ENCODE measurements around the gene CAMKMT.

CAMKMT gene

DNA sequence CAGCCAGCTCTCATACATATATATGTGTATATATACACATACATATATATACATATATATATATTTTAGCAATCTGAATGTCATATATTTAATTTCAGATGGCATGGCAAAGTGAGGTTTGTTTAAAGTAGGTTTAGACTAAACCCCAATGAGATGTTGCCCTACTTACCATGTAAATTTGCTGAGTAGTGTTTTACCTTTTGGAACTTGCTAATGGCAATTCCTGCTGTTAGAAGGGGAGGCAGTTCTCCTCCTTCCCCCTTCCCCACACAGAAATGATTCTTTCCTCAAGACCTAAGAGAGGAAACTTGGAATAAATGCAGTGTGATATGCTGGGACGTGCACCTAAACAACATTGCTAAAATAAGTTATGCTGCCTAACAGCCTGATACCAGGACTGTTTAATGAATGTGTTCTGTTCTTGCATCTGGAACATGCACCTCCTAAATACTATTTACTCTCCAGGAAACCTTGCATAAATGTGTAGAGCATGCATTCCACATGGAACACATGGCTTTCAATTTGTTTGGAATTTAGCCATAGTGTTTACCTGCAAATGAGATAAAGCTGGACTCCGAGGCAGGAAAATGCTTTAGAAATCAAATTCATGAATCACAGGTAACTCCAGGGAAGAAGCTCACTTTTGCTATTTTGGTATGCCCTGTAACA, 326.8 kb downstream of the CAMKMT start:
- DNase-seq (ENCODE audit: low read depth, low spot score), result no peak
- in situ Hi-C loops (cut with HindIII; ENCODE audit: low sequenced_read_pairs), result no loop called here

DNA sequence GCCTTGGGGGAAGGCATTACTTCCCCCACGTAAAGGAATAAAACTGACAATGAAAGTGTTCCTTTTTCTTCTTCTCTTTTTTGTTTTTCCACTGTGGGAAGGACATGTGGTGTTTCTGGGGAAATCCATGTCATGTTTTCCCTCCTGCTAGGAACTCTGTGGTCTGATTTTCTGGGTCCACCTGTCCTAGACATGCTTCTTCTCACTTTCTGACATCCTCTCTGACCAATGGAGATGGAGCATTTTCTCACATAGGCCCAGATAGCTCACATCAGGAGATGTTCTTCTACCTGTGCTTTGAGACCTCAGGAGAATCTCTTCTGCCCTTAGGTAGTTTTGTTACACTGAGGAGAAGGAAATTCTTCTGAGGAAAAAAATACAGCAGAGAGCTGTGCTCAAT, 327.8 kb downstream of the CAMKMT start:
- no peak for DNase-seq (ENCODE audit: low read depth, low spot score)
- H3K4me3 ChIP-seq (ENCODE audit: low read depth, low read length), result no peak overlapping the region
- in situ Hi-C loops (cut with HindIII; ENCODE audit: low sequenced_read_pairs), result no loop called here
- TF ChIP-seq, protein P1, sequence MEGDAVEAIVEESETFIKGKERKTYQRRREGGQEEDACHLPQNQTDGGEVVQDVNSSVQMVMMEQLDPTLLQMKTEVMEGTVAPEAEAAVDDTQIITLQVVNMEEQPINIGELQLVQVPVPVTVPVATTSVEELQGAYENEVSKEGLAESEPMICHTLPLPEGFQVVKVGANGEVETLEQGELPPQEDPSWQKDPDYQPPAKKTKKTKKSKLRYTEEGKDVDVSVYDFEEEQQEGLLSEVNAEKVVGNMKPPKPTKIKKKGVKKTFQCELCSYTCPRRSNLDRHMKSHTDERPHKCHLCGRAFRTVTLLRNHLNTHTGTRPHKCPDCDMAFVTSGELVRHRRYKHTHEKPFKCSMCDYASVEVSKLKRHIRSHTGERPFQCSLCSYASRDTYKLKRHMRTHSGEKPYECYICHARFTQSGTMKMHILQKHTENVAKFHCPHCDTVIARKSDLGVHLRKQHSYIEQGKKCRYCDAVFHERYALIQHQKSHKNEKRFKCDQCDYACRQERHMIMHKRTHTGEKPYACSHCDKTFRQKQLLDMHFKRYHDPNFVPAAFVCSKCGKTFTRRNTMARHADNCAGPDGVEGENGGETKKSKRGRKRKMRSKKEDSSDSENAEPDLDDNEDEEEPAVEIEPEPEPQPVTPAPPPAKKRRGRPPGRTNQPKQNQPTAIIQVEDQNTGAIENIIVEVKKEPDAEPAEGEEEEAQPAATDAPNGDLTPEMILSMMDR (IDR thresholded peaks at IDR 0.05; ENCODE audit: low read depth, low read length), result no peak

More for the DNA sequence above, 326.8 kb downstream of the CAMKMT start:
- H3K4me3 ChIP-seq (ENCODE audit: low read depth, low read length), result no peak overlapping the region
- TF ChIP-seq, protein P1 (IDR thresholded peaks at IDR 0.05; ENCODE audit: low read depth, low read length), result no peak

DNA sequence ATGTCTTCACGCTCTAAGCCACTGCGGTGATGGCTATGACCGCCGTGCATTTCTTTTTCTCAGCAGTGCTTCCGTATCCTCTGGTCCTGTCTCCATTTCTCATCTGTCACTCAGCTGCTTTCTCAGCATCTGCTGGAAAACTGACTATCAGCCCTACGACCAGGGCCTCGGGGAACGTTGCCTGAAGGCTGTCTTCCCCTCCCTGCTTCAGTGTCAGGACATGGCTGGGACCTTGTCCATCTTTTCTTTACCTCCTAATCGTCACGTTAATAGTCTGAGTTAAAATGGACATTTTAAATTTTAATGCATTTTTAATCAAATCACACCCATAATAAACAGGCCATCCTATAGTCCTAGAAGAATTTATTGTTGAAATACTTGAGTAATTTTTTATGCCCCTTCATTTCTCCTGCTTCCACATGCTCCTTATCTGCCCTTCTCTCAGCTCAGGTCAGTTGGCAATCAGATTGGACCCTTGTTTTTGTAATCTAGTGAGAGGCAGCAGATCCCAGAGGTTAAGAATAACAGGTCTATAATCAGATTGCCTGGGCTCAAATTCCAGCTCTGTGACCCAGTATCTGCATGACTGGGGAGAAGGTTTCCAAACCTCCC, 329.5 kb downstream of the CAMKMT start:
- DNase-seq (ENCODE audit: low read depth, low spot score), result no peak
- in situ Hi-C loops (cut with HindIII; ENCODE audit: low sequenced_read_pairs), result no loop called here
- TF ChIP-seq, protein P1 (IDR thresholded peaks at IDR 0.05; ENCODE audit: low read depth, low read length), result no peak
- no peak overlapping the region for H3K4me3 ChIP-seq (ENCODE audit: low read depth, low read length)

DNA sequence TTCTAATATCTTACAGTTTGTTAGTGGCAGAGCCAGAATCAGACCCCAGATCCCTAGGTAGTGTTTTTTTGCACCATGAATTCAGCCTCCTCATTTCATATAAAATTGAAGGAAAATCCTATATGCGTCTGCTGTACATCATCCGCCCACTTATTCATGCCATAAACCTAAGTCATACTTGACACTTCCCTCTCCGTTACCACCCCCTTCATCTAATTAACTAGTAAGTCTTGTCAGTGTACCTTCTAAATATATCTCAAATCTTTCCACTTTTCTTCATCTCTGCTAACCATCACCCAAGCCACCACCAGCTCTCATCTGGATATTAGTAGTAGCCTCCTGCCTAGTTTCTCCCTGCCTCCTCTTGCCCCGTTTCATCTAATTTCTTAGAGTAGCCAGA, 331.1 kb downstream of the CAMKMT start:
- in situ Hi-C loops (cut with HindIII; ENCODE audit: low sequenced_read_pairs), result no loop called here
- no peak for DNase-seq (ENCODE audit: low read depth, low spot score)
- TF ChIP-seq, protein P1 (IDR thresholded peaks at IDR 0.05; ENCODE audit: low read depth, low read length), result no peak
- no peak overlapping the region for H3K4me3 ChIP-seq (ENCODE audit: low read depth, low read length)

DNA sequence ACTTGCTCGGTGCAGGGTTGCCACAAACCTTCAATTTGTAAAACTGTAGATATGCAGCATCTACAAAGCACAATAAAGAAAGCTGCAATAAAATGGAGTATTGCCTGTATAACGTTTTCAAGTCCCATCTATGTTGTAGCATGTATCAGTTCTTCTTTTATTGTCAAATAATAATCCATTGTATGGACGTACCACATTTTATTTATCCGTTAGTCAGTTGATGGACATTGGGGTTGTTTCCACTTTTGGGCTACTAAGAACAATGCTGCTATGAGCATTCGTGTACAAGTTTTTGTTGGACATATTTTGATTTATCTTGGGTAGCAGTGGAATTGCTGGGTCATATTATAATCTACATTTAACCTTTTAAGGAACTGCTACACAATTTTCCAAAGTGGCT, 339.1 kb downstream of the CAMKMT start:
- H3K4me3 ChIP-seq (ENCODE audit: low read depth, low read length), result no peak overlapping the region
- in situ Hi-C loops (cut with HindIII; ENCODE audit: low sequenced_read_pairs), result no loop called here
- TF ChIP-seq, protein P1 (IDR thresholded peaks at IDR 0.05; ENCODE audit: low read depth, low read length), result no peak

DNA sequence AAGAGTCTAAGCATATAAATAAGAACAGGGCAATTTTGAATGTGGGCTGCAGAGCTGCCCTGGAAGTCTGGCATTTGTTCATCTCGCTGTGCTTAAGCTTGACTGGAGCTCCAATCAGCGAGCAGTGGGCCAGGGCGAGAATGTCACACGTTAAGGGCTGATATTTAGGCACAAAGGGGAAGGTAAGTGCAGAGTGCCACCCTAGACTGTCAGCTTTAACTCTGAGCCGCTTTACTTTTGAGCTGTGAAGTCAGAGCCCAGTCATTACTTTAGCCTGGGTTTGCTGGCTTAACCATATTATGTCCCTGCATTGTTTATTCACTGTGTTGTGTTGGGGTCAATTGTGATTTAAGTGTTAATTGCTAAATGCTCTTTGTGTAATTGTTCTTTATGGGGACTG, 343.6 kb downstream of the CAMKMT start:
- no peak for DNase-seq (ENCODE audit: low read depth, low spot score)
- TF ChIP-seq, protein P1 (IDR thresholded peaks at IDR 0.05; ENCODE audit: low read depth, low read length), result no peak
- H3K4me3 ChIP-seq (ENCODE audit: low read depth, low read length), result no peak overlapping the region
- in situ Hi-C loops (cut with HindIII; ENCODE audit: low sequenced_read_pairs), result no loop called here

More for the DNA sequence above, 339.1 kb downstream of the CAMKMT start:
- DNase-seq (ENCODE audit: low read depth, low spot score), result no peak

Measured in astrocyte of the spinal cord (primary cell).